ENCODE results near the gene ABAT.
A peak's percentile ranks its signal among the peaks of the same experiment; 100 is the strongest.
"Not testable (repeated sequence)": the region's sequence is repeated elsewhere in the genome, so short reads cannot be mapped to it uniquely, and the experiment has no call there.

Gene ABAT

GRCh38 chr16:8785408-8785807 is 111.0 kb downstream of the ABAT start:
- DNase-seq (ENCODE audit: low spot score), result no peak

- not testable (repeated sequence) for DNase-seq (ENCODE audit: low spot score)
These were observed 111.9 kb downstream of the ABAT start for GRCh38 chr16:8786316-8786715.

DNA sequence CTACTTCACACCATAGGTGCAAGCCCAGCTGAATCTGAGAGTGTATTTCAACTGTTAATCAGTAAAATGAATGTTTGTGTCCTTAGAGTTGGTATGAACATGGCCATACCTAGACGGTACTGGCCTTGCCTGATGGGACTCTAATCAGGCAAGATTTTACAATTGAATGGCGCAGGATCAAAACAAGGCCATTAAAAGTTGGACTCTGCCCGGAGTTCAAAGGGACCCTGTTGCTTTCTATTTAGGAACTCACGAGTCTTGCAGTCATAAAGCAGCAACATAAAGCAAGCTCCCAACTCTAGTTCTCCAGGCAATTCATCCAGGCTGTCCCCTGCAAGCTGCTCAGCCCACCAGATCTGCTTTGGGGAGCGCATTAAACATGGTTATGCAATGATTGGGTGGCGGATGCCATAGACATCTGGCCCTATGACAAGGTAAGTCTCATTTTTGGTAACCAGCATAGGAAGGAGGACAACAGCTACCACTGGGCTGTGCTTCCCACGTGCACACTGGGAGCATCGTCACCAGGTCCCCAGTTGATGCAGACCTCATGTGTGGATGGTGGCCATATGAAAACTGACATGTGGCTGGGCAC is 114.3 kb downstream of the ABAT start:
- DNase-seq (ENCODE audit: low spot score), result no peak

- DNase-seq (ENCODE audit: low spot score), result no peak
These were observed 120.7 kb downstream of the ABAT start for GRCh38 chr16:8795091-8795490.

GRCh38 chr16:8795818-8796217 is 121.4 kb downstream of the ABAT start:
- DNase-seq (ENCODE audit: low spot score), result no peak

- no peak for DNase-seq (ENCODE audit: low spot score)
These were observed 122.3 kb downstream of the ABAT start for GRCh38 chr16:8796469-8797363.

DNA sequence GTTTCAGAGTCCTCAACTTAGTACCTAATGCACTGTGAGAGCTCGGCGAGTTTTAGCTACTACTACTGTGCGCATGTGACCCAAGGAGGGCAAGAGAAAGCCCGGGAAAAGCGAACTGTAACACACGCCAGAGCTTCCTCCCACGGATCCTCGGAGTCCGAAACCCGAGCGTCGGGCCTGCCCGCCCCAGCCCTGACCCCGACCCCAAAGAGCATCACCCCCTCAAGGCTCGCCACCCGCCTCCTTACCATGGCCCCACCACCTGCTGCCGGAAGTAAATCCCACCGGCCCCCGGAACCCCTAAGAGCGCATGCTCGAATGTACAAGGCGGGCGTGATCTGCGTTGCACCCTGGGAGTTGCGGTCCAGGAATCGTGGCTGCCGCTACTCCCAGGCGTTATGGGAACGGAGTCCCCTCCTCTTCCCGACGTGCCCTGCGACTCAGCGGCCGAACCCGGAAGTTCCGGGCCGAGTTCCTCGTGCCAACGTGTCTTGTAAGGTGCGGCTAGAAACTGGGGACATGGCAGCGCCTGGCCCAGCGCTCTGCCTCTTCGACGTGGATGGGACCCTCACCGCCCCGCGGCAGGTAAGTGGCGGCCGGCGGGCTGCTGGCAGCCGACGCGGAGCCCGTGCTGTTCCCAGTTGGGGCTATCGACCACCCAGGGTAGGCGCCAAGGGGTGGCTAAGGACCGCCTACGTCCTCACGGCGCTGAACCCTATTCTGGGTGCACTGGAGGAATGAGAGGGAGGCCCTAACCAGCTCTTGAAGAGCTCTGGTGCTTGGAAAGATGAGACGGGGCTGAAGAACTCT is 123.2 kb downstream of the ABAT start, which contains the start of the genes PMM2 and TMEM186:
Gene PMM2 (plus strand): TSS at position 476 of the 810 bp plus-strand sequence. CDS start 44 bp downstream, at position 520.
Gene TMEM186 (minus strand): TSS at position 276 of the 810 bp plus-strand sequence. CDS start 25 bp downstream, at position 251.
- peak; percentile 94 for DNase-seq (ENCODE audit: low spot score)

DNA sequence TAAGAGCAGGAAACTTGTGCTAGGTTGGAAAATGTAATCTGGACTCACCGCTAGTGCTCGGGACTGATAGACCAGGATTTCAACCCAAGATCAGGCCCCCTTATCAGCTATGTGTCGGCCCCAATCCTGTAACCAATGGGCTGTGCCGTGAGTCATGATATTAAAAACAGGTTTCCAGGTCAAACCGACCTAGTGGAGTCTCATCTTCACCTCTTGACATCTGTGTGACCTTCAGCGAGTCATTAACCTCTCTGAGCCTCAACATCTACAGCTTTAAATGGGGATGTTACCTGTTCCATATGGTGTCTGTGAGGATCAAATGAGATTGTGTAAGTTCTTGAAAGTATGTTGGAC is 123.7 kb downstream of the ABAT start:
- peak; percentile 13 for DNase-seq (ENCODE audit: low spot score)

- no peak for DNase-seq (ENCODE audit: low spot score)
These were observed 124.2 kb downstream of the ABAT start for GRCh38 chr16:8798535-8799157.

- DNase-seq (ENCODE audit: low spot score), result no peak
These were observed 127.3 kb downstream of the ABAT start for GRCh38 chr16:8801701-8802100.

DNA sequence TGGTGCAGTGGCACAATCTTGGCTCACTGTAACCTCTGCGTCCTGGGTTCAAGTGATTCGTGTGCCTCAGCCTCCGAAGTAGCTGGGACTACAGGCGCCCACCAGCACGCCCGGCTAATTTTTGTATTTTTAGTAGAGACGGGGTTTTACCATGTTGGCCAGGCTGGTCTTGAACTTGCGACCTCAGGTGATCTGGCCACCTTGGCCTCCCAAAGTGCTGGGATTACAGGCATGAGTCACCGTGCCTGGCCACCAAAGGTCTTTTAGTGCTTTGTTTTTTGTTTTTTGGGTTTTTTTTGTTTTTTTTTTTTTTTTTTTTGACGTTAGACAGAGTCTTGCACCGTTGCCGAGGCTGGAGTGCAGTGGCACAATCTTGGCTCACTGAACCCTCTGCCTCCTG is 129.3 kb downstream of the ABAT start:
- DNase-seq (ENCODE audit: low spot score), result not testable (repeated sequence)

DNA sequence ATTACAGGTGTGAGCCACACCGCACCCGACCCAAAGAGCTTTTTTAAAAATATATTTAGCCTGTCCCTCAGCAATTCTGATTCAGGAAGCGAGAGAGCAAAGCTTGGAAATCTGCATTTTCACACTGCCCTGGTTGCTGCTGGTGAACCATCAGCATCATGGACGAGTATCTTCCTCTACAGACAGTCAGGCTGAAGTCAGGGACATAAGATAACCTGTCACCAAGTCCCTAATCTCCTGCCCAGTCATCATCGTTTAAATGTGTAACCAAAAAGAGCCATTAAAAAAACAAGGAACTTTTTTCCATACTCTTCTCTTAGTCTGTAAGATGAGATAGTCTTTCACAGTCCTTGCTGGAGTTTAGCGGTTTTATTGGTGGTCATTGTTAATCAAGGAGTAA is 129.9 kb downstream of the ABAT start:
- DNase-seq (ENCODE audit: low spot score), result no peak

- no peak for DNase-seq (ENCODE audit: low spot score)
These were observed 132.0 kb downstream of the ABAT start for GRCh38 chr16:8806272-8806983.

DNA sequence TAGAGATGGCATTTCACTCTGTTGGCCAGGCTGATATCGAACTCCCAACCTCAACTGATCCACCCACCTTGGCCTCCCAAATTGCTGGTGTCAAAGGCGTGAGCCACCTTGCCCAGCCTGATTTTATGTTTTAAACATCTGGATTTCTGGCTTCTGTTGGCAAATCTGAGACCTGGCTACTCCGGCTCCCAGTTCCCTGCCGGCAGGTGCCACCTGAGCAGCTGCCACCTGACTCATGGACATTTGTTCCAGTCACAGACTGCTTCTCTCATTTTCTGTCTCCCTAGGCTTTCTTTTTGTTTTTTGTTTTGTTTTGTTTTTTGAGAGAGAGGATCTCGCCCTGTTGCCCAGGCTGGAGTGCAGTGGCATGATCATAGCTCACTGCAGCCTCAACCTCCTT is 132.8 kb downstream of the ABAT start:
- DNase-seq (ENCODE audit: low spot score), result no peak

GRCh38 chr16:8808009-8808408 is 133.6 kb downstream of the ABAT start:
- no peak for DNase-seq (ENCODE audit: low spot score)

DNA sequence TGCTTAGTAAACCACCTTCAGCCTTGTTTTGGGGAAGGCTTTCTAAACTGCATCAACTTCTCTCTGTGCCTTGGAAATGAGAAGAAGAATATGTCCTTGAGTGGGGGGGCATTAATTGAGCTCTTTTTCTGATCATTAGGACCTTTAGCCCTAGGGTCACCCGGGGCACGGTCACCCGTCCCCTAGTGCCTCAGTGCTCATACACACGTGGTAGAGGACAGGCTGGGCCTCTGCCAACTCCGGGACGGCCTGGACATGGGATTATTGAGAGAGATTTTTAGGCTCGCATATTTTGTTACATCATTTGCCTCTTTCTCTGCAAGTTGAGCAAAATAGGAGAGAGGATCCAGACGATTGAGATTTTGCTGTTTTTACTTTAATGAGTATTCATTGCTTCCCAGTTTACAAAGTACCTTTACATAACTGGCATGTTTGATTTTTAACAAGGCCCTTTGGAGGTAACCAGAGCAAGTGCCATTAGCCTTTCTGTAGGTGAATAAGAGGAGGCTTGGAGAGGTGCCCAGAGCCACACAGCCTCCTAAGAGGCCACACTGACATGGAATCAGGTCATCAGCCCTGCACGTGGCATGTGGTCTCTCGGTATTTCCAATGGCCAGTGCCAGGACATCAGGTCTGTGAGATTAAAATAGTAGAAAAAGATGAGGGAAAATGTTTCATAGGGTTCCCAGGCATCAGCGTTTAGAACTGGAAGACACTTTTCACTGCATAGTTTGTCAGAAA is 134.4 kb downstream of the ABAT start:
- no peak for DNase-seq (ENCODE audit: low spot score)

DNA sequence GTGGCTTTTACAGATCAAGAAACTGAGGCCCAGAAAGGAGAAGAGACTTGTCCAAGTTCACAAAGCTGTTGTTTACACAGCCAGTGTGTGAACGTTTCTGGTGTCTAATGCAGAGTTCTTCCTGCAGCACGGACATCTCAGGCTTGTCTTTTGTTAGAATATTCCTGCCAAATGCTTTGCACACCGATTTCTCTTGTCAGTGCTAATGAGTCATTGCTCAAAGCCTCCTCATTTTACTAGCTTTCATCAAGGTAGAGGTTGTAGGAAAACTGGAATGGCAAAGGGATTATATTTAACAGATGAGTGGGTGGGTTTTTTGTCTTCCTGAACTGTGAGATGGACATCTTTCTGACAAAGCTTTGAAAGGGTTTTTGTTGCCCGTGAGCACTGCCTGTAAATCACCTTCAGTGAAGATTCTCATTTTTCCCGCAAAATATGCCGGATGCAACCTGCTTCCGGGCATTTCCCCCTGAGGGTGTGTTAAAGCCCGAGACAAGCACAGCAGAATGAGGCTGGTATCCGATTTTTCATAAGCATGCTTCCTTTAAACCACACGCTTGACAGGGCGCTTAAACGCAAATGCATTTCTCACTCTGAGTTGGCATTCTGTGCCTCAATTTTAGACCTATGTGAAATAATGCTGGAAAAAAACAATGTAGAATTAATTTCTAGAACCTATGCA is 137.9 kb downstream of the ABAT start:
- DNase-seq (ENCODE audit: low spot score), result no peak

DNA sequence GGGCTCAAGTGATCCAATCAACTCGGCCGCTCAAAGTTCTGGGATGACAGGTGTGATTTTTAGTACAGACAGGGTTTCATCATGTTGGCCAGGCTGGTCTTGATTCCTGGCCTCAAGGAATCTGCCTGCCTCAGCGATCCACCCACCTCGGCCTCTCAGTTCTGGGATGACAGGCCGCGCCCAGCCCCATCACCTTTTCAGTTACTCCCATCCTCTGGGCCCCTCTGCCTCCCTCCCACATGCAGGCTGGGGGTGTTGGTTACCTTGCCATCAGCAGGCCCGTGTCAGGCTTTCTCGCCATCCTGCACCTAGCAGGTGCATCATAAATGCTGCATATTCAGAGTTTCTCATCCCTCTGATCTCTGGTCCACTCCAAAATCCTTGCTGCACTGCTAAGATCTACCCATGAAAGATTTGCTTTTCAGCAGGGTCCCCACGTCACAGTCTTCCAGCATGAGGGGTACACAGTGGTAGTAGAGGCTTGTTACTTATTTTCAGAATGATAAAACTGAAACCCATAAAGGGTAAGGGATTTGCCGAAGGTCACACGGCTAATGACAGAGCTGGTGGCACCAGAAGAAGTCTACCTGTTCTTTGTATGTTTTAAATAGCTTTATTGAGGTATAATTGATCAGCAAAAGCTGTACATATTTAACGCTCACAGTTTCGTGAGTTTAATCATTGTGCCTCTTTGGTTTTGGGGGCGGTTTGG is 139.8 kb downstream of the ABAT start:
- no peak for DNase-seq (ENCODE audit: low spot score)

- DNase-seq (ENCODE audit: low spot score), result no peak
These were observed 142.7 kb downstream of the ABAT start for GRCh38 chr16:8816967-8817655.

All from CD4-positive, alpha-beta T cell treated with Interleukin-15 for 4 hours (primary cell).